NCI-H2196 (cell line): Measurements from ENCODE around the gene SLC23A2.
"Not testable (repeated sequence)": the region's sequence is repeated elsewhere in the genome, so short reads cannot be mapped to it uniquely, and the experiment has no call there.

Experiments
- DNase-seq: peaks from one replicate; lab custom pipeline; 2025; ENCODE audit not compliant: unreplicated experiment; lab: John Stamatoyannopoulos, UW

SLC23A2 gene

GRCh38 chr20:5001174-5002076 lies at the start of gene SLC23A2:
SLC23A2 (minus strand) TSS chr20:5001510; CDS start chr20:4932562, 68,948 bp downstream.
- DNase-seq: peak; percentile 33

GRCh38 chr20:5046656-5047339 lies 45.5 kb upstream of the SLC23A2 start:
- DNase-seq: no peak

- no peak for DNase-seq
These were observed 44.6 kb upstream of the SLC23A2 start for GRCh38 chr20:5045906-5046305.

- DNase-seq: no peak
These were observed 42.8 kb upstream of the SLC23A2 start for GRCh38 chr20:5044075-5044620.

GRCh38 chr20:5041433-5041832 lies 40.1 kb upstream of the SLC23A2 start:
- no peak for DNase-seq

- DNase-seq: no peak
These were observed 39.0 kb upstream of the SLC23A2 start for GRCh38 chr20:5040345-5040744.

GRCh38 chr20:5039889-5040288 lies 38.6 kb upstream of the SLC23A2 start:
- no peak for DNase-seq

GRCh38 chr20:5039255-5039657 lies 37.9 kb upstream of the SLC23A2 start:
- no peak for DNase-seq

GRCh38 chr20:5036828-5037227 lies 35.5 kb upstream of the SLC23A2 start:
- no peak for DNase-seq

GRCh38 chr20:5035518-5035917 lies 34.2 kb upstream of the SLC23A2 start:
- DNase-seq: not testable (repeated sequence)

GRCh38 chr20:5033566-5033965 lies 32.3 kb upstream of the SLC23A2 start:
- DNase-seq: no peak

- not testable (repeated sequence) for DNase-seq
These were observed 30.4 kb upstream of the SLC23A2 start for GRCh38 chr20:5031701-5032100.

GRCh38 chr20:5031206-5031557 lies 29.9 kb upstream of the SLC23A2 start:
- DNase-seq: no peak

- no peak for DNase-seq
These were observed 29.3 kb upstream of the SLC23A2 start for GRCh38 chr20:5030348-5031205.

GRCh38 chr20:5028258-5029059 lies 27.1 kb upstream of the SLC23A2 start:
- DNase-seq: not testable (repeated sequence)

- no peak for DNase-seq
These were observed 23.7 kb upstream of the SLC23A2 start for GRCh38 chr20:5024982-5025381.

- DNase-seq: no peak
These were observed 22.8 kb upstream of the SLC23A2 start for GRCh38 chr20:5024103-5024502.

- DNase-seq: not testable (repeated sequence)
These were observed 21.9 kb upstream of the SLC23A2 start for GRCh38 chr20:5023171-5023570.

GRCh38 chr20:5020760-5021159 lies 19.4 kb upstream of the SLC23A2 start:
- no peak for DNase-seq
